HepG2 (cell line): Measurements from ENCODE around the gene BBIP1. TPM values are rescaled to one million over a fixed set of nuclear protein-coding genes. Genes with fewer than 3 reads are reported as not detected.

ENCODE experiments used
- ADNP ChIP-seq: sonication (generic); formaldehyde crosslinking; IDR thresholded peaks from 2 replicates; pipeline ENCODE4 v1.4.0; 2020; ENCODE audit warnings: missing genetic modification reagents
- KDM5B ChIP-seq: sonication (generic); formaldehyde crosslinking; IDR thresholded peaks from 2 replicates; pipeline ENCODE4 v1.4.0; 2020; ENCODE audit warnings: missing genetic modification reagents, mild to moderate bottlenecking, borderline replicate concordance
- KLF6 ChIP-seq: IDR thresholded peaks from 2 replicates; pipeline ENCODE4 v1.8.0; 2016; ENCODE audit warnings: missing biosample characterization, missing genetic modification reagents
- NFRKB ChIP-seq: fragments of 450-650 bp; IDR thresholded peaks from 2 replicates; pipeline ENCODE4 v1.6.1; 2017
- NPAS2 ChIP-seq: sonication (generic); formaldehyde crosslinking; IDR thresholded peaks from 2 replicates; pipeline ENCODE4 v1.8.0; 2022; ENCODE audit warnings: mild to moderate bottlenecking, missing genetic modification reagents, borderline replicate concordance
- SP1 ChIP-seq, 2 experiments: fragments of 450-650 bp in 1 of 2; sonication (generic) in 1 of 2; formaldehyde crosslinking in 1 of 2; IDR thresholded peaks; 2 replicates each; pipeline versions ENCODE4 v1.4.0 to v1.6.1; 2016 to 2020; ENCODE audit warnings: missing genetic modification reagents in 1 of 2
- ZBTB3 ChIP-seq: sonication (generic); formaldehyde crosslinking; IDR thresholded peaks from 2 replicates; pipeline ENCODE4 v1.4.0; 2020; ENCODE audit warnings: low read depth, mild to moderate bottlenecking, moderate library complexity, missing genetic modification reagents, borderline replicate concordance
- ZFX ChIP-seq: sonication (generic); formaldehyde crosslinking; IDR thresholded peaks from 2 replicates; pipeline ENCODE4 v1.4.0; 2020; ENCODE audit warnings: mild to moderate bottlenecking, low read depth, missing genetic modification reagents, moderate library complexity
- ZNF30 ChIP-seq: sonication (generic); formaldehyde crosslinking; IDR thresholded peaks from 2 replicates; pipeline ENCODE4 v1.5.0; 2020; ENCODE audit warnings: mild to moderate bottlenecking, missing genetic modification reagents
- ZNF33A ChIP-seq: sonication (generic); formaldehyde crosslinking; IDR thresholded peaks from 2 replicates; pipeline ENCODE4 v1.5.1; 2020; ENCODE audit warnings: missing genetic modification reagents, mild to moderate bottlenecking, moderate library complexity, borderline replicate concordance
- ZNF350 ChIP-seq: sonication (generic); formaldehyde crosslinking; IDR thresholded peaks from 2 replicates; pipeline ENCODE4 v1.4.0; 2020; ENCODE audit warnings: mild to moderate bottlenecking, low read depth, missing genetic modification reagents, borderline replicate concordance
- ZNF546 ChIP-seq: sonication (generic); formaldehyde crosslinking; conservative IDR thresholded peaks from 2 replicates; pipeline ENCODE4 v1.8.1; 2023; ENCODE audit warnings: mild to moderate bottlenecking, missing genetic modification reagents
- ZNF720 ChIP-seq: sonication (generic); formaldehyde crosslinking; IDR thresholded peaks from 2 replicates; pipeline ENCODE4 v1.4.0; 2020; ENCODE audit warnings: missing genetic modification reagents
- ZSCAN25 ChIP-seq: sonication (generic); formaldehyde crosslinking; IDR thresholded peaks from 2 replicates; pipeline ENCODE4 v1.8.0; 2022; ENCODE audit warnings: mild to moderate bottlenecking, missing genetic modification reagents
- polyA plus RNA-seq, 8 experiments: library from polyadenylated mRNA; depleted of rRNA in 3 of 8; stranded (reverse) in 7 of 8; unstranded in 1 of 8; fragments of >200 nt; fragmentation: Illumina TruSeq in 4 of 8; extraction: Trizol in 4 of 8; gene quantifications; 2 replicates each; pipeline versions ENCODE4 v1.2.1 to v1.2.3, GENCODE V29; 2011 to 2016; ENCODE audit warnings: low read depth in 4 of 8, missing spikeins in 1 of 8, mixed read lengths in 1 of 8; ENCODE audit not compliant: insufficient read depth in 1 of 8
- total RNA-seq, 5 experiments: library from RNA; depleted of rRNA; stranded (reverse); fragments of >200 nt; fragmentation: Illumina TruSeq; extraction: Trizol; gene quantifications; 2 replicates each; pipeline ENCODE4 v1.2.3, GENCODE V29; 2016; ENCODE audit warnings: low read depth in 1 of 5
- TF ChIP-seq, protein P1 (sequence below), 2 experiments: fragments of 450-650 bp in 1 of 2; sonication (generic) in 1 of 2; formaldehyde crosslinking in 1 of 2; IDR thresholded peaks; 2 replicates each; pipeline versions ENCODE4 v1.6.1 to v1.8.0; 2016 to 2022; ENCODE audit warnings: antibody characterized with exemption in 1 of 2, mild to moderate bottlenecking in 1 of 2, missing genetic modification reagents in 1 of 2
- TF ChIP-seq, protein P2 (sequence below): IDR thresholded peaks from 2 replicates; pipeline ENCODE4 v1.6.1; 2016
- TF ChIP-seq, protein P3 (sequence below): sonication (generic); formaldehyde crosslinking; IDR thresholded peaks from 2 replicates; pipeline ENCODE4 v1.4.0; 2020; ENCODE audit warnings: missing genetic modification reagents

The BBIP1 gene
- total and polyA plus RNA-seq, 2 of the 13 experiments (the other 11 are each of a cell fraction or from before 2014, with no cell fraction given), result 18.3 to 24.1 TPM

DNA sequence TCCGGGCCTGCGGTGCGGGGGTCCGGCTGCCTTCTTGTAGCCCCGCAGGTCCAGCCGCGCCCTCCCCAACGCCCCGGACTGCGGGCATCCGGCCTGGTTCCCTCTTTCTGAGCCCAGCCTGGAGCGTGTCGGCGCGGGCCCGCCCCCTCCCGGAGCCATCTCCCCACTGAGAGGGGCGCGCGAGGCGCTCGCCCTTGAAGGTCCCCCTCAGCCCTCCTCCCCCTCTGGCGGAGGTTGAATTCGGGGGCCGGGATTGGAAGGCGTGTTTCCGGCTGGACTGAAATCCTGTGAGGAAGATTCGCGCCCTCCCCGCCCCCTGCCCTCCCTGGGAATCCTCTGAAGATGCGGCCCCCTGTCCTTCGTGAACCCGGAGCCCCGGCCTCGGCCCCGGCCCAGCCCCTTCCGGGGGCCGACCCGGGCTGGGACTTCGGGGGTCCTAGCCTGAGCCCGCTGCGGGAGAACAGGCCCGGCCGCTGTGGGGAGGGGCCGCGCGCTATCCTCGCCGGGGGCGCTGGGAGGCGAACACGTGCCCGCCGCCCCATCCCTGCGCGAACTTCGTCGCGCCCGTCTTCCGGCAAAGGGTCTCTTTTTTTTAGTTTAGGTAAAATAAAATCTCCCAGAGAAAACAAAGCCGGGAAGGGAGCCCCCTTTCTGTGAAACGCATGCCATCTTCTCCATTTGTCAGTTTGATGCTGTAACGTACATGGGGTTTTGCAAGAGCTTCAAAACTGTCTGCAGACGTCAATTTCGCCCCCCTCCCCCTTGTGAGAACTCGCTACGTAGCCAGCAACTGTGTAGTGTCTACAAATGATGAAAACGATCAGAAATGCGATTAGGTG lies 46.6 kb downstream of the BBIP1 start (continued):
- TF ChIP-seq, protein P1, sequence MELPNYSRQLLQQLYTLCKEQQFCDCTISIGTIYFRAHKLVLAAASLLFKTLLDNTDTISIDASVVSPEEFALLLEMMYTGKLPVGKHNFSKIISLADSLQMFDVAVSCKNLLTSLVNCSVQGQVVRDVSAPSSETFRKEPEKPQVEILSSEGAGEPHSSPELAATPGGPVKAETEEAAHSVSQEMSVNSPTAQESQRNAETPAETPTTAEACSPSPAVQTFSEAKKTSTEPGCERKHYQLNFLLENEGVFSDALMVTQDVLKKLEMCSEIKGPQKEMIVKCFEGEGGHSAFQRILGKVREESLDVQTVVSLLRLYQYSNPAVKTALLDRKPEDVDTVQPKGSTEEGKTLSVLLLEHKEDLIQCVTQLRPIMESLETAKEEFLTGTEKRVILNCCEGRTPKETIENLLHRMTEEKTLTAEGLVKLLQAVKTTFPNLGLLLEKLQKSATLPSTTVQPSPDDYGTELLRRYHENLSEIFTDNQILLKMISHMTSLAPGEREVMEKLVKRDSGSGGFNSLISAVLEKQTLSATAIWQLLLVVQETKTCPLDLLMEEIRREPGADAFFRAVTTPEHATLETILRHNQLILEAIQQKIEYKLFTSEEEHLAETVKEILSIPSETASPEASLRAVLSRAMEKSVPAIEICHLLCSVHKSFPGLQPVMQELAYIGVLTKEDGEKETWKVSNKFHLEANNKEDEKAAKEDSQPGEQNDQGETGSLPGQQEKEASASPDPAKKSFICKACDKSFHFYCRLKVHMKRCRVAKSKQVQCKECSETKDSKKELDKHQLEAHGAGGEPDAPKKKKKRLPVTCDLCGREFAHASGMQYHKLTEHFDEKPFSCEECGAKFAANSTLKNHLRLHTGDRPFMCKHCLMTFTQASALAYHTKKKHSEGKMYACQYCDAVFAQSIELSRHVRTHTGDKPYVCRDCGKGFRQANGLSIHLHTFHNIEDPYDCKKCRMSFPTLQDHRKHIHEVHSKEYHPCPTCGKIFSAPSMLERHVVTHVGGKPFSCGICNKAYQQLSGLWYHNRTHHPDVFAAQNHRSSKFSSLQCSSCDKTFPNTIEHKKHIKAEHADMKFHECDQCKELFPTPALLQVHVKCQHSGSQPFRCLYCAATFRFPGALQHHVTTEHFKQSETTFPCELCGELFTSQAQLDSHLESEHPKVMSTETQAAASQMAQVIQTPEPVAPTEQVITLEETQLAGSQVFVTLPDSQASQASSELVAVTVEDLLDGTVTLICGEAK (IDR thresholded peaks at IDR 0.05), result no peak
- TF ChIP-seq, protein P1 (CRISPR knock-in tag; IDR thresholded peaks at IDR 0.05), result 0 out of 2 replicates have a peak, but pooled peaks have one; percentile 33
- TF ChIP-seq ADNP (CRISPR knock-in tag) (no peak), ZFX (CRISPR knock-in tag) (peak; percentile 64), ZNF720 (CRISPR knock-in tag) (no peak), NPAS2 (CRISPR knock-in tag) (no peak), ZNF546 (peak; percentile 64), NFRKB (no peak), KLF6 (peak; percentile 20; the same call in 1 of the 2 replicates), ZNF30 (CRISPR knock-in tag) (no peak), KDM5B (CRISPR knock-in tag) (peak; percentile 66; the same call in 1 of the 2 replicates), SP1 (IDR thresholded peaks at IDR 0.05) (no peak), SP1 (CRISPR knock-in tag; IDR thresholded peaks at IDR 0.05) (0 out of 2 replicates have a peak, but pooled peaks have one; percentile 23), ZNF33A (CRISPR knock-in tag) (no peak), ZNF350 (no peak), ZSCAN25 (CRISPR knock-in tag) (no peak), ZBTB3 (CRISPR knock-in tag) (no peak; the same call in 1 of the 2 replicates)
- TF ChIP-seq, protein P2, sequence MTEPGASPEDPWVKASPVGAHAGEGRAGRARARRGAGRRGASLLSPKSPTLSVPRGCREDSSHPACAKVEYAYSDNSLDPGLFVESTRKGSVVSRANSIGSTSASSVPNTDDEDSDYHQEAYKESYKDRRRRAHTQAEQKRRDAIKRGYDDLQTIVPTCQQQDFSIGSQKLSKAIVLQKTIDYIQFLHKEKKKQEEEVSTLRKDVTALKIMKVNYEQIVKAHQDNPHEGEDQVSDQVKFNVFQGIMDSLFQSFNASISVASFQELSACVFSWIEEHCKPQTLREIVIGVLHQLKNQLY, result no peak
- TF ChIP-seq, protein P3, sequence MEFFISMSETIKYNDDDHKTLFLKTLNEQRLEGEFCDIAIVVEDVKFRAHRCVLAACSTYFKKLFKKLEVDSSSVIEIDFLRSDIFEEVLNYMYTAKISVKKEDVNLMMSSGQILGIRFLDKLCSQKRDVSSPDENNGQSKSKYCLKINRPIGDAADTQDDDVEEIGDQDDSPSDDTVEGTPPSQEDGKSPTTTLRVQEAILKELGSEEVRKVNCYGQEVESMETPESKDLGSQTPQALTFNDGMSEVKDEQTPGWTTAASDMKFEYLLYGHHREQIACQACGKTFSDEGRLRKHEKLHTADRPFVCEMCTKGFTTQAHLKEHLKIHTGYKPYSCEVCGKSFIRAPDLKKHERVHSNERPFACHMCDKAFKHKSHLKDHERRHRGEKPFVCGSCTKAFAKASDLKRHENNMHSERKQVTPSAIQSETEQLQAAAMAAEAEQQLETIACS (CRISPR knock-in tag), result peak; percentile 15; the same call in 1 of the 2 replicates
